HL-60 (cell line): ENCODE results near the gene ELP4.

Source experiments
- CTCF ChIP-seq: IDR thresholded peaks from one replicate; pipeline ENCODE4 v1.5.1; 2011; ENCODE audit warnings: low read length, control low read depth, inconsistent platforms; ENCODE audit not compliant: insufficient read depth
- GABPA ChIP-seq: IDR thresholded peaks from 2 replicates; pipeline ENCODE4 v1.6.1; 2012; ENCODE audit warnings: low read depth
- POLR2AphosphoS5 ChIP-seq: IDR thresholded peaks from 2 replicates; pipeline ENCODE4 v1.6.1; 2012; ENCODE audit warnings: low read depth
- REST ChIP-seq: IDR thresholded peaks from 2 replicates; pipeline ENCODE4 v1.6.1; 2012; ENCODE audit warnings: low read depth; ENCODE audit not compliant: insufficient replicate concordance
- SPI1 ChIP-seq: IDR thresholded peaks from 2 replicates; pipeline ENCODE4 v1.6.1; 2012; ENCODE audit warnings: low read depth, mild to moderate bottlenecking, borderline replicate concordance

GRCh38 chr11:31636983-31637382, 127.4 kb downstream of the ELP4 start:
- TF ChIP-seq CTCF (no peak), REST (no peak), POLR2AphosphoS5 (no peak), SPI1 (no peak), GABPA (no peak)
